ENCODE measurements around the gene KREMEN1.

Gene KREMEN1

GRCh38 chr22:29157759-29158535 is 85.1 kb downstream of the KREMEN1 start:
- TF ChIP-seq POLR2A (IDR thresholded peaks at IDR 0.05; ENCODE audit: extremely low read depth, insufficient read length) (no peak), MAX (IDR thresholded peaks at IDR 0.05; ENCODE audit: low read depth, low read length) (no peak), CTCF (IDR thresholded peaks at IDR 0.05; ENCODE audit: low read depth, low read length) (no peak), MYC (IDR thresholded peaks at IDR 0.05; ENCODE audit: low read depth, low read length) (no peak)
- no peak overlapping the region for H3K4me3 ChIP-seq (ENCODE audit: low read depth, low read length)
- DNase-seq (ENCODE audit: low read depth) = no peak

GRCh38 chr22:29158546-29158945 is 85.7 kb downstream of the KREMEN1 start:
- H3K4me3 ChIP-seq (ENCODE audit: low read depth, low read length) = no peak overlapping the region
- TF ChIP-seq CTCF (IDR thresholded peaks at IDR 0.05; ENCODE audit: low read depth, low read length) = no peak
- TF ChIP-seq MYC (IDR thresholded peaks at IDR 0.05; ENCODE audit: low read depth, low read length) = no peak
- TF ChIP-seq MAX (IDR thresholded peaks at IDR 0.05; ENCODE audit: low read depth, low read length) = no peak
- TF ChIP-seq POLR2A (IDR thresholded peaks at IDR 0.05; ENCODE audit: extremely low read depth, insufficient read length) = no peak

GRCh38 chr22:29163808-29164207 is 91.0 kb downstream of the KREMEN1 start:
- no peak overlapping the region for H3K4me3 ChIP-seq (ENCODE audit: low read depth, low read length)
- no peak for DNase-seq (ENCODE audit: low read depth)
- TF ChIP-seq MYC (IDR thresholded peaks at IDR 0.05; ENCODE audit: low read depth, low read length) (no peak), CTCF (IDR thresholded peaks at IDR 0.05; ENCODE audit: low read depth, low read length) (no peak), POLR2A (IDR thresholded peaks at IDR 0.05; ENCODE audit: extremely low read depth, insufficient read length) (no peak), MAX (IDR thresholded peaks at IDR 0.05; ENCODE audit: low read depth, low read length) (no peak)

More at GRCh38 chr22:29158546-29158945, 85.7 kb downstream of the KREMEN1 start:
- DNase-seq (ENCODE audit: low read depth) = peak; percentile 38

- peak; percentile 46 for DNase-seq (ENCODE audit: low read depth)
- H3K4me3 ChIP-seq (ENCODE audit: low read depth, low read length) = no peak overlapping the region
- TF ChIP-seq POLR2A (IDR thresholded peaks at IDR 0.05; ENCODE audit: extremely low read depth, insufficient read length) (no peak), CTCF (IDR thresholded peaks at IDR 0.05; ENCODE audit: low read depth, low read length) (no peak), MAX (IDR thresholded peaks at IDR 0.05; ENCODE audit: low read depth, low read length) (no peak), MYC (IDR thresholded peaks at IDR 0.05; ENCODE audit: low read depth, low read length) (no peak)
These were observed 92.7 kb downstream of the KREMEN1 start for GRCh38 chr22:29165321-29166060.

GRCh38 chr22:29166180-29166579 is 93.3 kb downstream of the KREMEN1 start:
- DNase-seq (ENCODE audit: low read depth) = no peak
- TF ChIP-seq CTCF (IDR thresholded peaks at IDR 0.05; ENCODE audit: low read depth, low read length) (no peak), POLR2A (IDR thresholded peaks at IDR 0.05; ENCODE audit: extremely low read depth, insufficient read length) (no peak), MYC (IDR thresholded peaks at IDR 0.05; ENCODE audit: low read depth, low read length) (no peak), MAX (IDR thresholded peaks at IDR 0.05; ENCODE audit: low read depth, low read length) (no peak)
- H3K4me3 ChIP-seq (ENCODE audit: low read depth, low read length) = no peak overlapping the region

All from NB4 (cell line).